Left forelimb (tissue), 1 donor: ENCODE measurements around the gene RSBN1L.
A peak's percentile ranks its signal among the peaks of the same experiment; 100 is the strongest.
"Not testable (repeated sequence)": the region's sequence is repeated elsewhere in the genome, so short reads cannot be mapped to it uniquely, and the experiment has no call there.

Experiments used
- DNase-seq: peaks from one replicate; pipeline ENCODE4 v3.0.0-alpha.2; 2018; ENCODE audit warnings: low spot score

The RSBN1L gene

DNA sequence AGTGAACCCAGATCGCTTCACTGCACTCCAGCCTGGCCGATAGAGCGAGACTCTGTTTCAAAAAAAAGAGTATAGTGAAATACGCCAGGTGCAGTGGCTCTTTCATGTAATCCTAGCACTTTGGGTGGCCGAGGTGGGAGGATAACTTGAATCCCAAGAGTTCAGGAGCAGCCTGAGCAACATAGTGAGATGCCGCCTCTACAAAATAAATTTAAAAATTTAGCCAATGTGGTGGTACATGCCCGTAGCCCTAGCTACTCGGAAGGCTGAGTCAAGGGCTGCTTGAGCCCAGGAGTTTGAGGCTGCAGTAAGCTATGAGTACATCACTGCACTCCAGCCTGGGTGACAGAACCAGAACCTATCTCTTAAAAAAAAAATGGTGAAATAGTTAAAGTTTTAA, 74.1 kb downstream of the RSBN1L start:
- no peak for DNase-seq

- no peak for DNase-seq
Measured at GRCh38 chr7:77771901-77772300, 75.6 kb downstream of the RSBN1L start.

DNA sequence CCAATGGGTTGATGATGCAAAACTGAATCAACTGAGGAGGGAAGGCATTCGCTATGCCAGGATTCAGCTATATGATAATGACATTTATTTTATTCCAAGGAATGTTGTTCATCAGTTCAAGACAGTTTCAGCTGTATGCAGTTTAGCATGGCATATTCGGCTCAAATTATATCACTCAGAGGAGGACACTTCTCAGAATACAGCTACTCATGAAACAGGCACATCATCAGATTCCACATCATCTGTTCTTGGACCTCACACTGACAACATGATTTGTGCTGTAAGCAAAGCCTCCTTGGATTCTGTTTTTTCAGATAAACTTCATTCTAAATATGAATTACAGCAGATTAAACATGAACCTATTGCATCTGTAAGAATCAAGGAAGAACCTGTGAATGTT, 82.3 kb downstream of the RSBN1L start:
- DNase-seq, result no peak

DNA sequence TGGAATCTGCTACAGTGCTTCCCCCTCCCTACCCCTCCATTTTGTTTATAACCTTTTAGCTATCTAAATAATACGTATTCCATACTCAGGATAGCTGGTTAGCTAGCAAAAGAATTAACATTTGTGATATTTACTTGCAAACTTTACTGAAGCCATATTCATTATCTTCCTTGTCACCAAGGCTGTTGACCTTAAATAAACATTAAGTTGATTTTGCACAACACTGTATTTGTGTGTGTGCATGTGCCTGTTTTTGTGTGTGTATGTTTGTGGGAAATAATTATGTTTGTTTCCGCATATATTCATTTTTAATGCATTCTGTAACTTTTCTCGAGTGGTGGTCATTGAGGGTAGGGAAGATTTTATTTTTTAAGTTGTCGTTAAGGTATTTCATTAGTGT, 86.1 kb downstream of the RSBN1L start:
- DNase-seq, result no peak

GRCh38 chr7:77783111-77783510, 86.9 kb downstream of the RSBN1L start:
- DNase-seq, result no peak

DNA sequence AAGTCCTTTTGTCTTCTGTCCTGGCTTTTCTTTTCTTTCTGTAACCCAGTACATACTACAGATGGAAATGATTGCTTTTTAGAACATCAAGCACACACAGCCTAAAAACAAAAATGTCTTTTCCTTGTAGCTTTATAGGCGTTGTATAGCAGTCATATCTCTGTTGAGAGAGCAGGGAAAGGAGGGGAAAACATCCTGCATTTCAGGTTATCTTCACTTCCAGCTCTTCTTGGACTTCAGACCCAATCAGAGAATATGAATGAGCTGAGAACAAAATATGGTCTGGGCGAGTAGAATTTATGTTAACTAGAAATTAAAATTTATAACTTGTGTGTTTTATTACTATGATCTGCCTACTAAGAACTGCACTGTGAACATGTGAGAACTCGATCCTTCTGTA, 87.3 kb downstream of the RSBN1L start:
- no peak for DNase-seq

DNA sequence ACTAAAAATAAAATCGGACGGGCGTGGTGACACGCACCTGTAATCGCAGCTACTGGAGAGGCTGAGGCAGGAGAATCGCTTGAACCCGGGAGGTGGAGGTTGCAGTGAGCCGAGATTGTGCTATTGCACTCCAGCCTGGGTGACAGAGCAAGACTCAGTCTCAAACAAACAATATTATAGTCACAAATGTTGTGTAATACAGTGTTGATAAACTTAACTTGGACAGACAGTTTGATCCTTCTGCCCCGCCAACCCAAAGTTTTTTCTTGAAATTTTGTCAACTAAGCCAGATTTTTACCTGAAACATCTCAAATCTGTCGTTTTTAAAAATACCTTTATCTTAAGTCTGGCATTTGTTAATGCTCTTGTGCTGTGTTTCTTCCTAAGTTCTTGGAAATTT, 88.2 kb downstream of the RSBN1L start:
- DNase-seq, result not testable (repeated sequence)

GRCh38 chr7:77786018-77786417, 89.8 kb downstream of the RSBN1L start:
- DNase-seq, result no peak

- DNase-seq, result no peak
Measured at GRCh38 chr7:77786741-77787140, 90.5 kb downstream of the RSBN1L start.

- DNase-seq, result no peak
Measured at GRCh38 chr7:77788327-77788902, 92.2 kb downstream of the RSBN1L start.

DNA sequence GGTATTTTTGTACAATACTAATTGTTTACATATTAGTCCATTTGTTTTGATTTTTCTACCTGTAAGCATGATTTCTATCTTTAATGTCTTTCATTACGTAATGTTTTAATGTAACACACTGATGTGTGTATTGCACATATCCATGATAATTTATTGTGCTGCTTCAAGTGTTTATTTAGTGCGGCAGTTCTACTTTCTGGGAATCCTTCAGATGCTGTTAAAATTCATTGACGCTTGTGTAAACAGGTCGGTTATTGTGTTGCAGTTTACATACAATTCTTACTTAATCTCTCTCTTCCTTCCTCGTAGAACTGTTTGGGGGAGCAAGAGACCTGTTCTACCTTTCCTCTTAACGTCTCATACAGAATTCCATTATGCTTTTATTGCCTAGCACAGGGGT, 95.1 kb downstream of the RSBN1L start:
- no peak for DNase-seq

DNA sequence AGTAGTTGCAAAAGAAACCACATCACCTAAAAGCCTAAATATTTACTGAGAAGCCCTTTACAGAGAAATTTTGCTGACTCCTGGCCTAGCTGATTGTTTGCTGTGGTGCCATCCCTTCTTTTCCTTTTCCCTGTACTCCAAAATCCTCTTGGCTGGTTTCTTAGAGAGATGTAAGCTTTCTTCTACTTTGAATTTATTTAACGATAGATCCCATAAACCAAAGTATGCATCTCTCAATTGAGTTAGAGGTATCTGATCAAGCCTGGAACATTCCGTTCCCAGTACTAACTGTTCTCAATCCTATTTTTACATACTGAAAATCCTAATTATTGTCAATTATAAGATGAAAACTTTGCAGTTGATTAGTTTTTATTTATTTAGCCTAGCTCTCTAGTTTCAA, 95.7 kb downstream of the RSBN1L start:
- no peak for DNase-seq

GRCh38 chr7:77794000-77794399, 97.7 kb downstream of the RSBN1L start:
- DNase-seq, result no peak

DNA sequence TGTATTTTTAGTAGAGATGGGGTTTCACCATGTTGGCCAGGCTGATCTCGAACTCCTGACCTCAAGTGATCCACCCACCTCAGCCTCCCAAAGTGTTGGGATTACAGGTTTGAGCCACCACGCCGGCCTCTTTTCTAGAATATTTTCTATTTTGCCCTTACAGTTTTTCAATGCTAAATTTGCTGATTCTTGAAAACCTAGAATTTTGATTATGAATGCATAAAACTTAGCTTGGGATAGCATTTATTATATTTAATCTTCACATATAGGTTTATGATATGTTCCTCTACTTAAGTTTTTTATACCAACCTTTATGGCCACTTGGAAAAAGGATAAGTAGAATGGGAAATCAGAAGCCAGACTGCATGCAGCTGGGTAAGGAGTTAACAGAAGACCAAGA, 99.8 kb downstream of the RSBN1L start:
- no peak for DNase-seq

- no peak for DNase-seq
Measured at GRCh38 chr7:77796960-77797359, 100.7 kb downstream of the RSBN1L start.

- DNase-seq, result no peak
Measured at GRCh38 chr7:77797734-77798393, 101.6 kb downstream of the RSBN1L start.

DNA sequence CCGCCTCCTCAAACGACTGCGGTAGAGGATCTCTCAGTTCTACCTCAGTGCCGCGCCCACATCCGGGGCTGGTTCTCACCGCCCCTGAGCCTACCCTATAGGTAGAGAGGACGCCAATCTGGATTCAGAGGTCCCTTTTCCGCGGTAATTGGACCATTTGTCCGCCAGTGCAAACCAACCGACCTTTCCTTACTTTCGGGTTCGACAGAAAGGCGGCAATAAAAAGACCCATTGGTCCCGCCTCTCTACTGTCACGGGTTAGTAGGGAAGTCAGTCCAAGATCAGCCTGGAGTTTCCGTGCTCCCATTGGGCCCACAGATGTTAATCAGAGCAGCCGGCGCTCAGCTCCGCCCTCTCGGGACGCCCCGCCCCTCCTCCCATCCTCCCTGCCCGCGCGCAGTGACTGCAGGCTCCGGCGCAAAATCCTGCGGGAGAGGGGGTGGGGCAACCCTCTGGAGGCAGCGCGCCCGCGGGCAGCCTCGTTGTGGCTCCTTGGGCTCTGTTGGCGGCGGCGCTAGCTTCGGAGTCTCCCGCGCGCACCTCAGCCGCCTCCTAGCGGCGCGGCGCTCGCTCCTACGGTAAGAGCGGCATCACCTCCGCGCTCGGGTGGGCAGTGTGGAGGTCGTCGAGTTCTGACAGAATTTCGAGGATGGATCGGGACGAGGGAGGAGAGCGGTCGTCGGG, 102.3 kb downstream of the RSBN1L start, which contains the start of the genes PHTF2 and TMEM60:
TSS of gene PHTF2 (plus strand) at position 380 of the 684 bp plus-strand sequence.
TSS of gene TMEM60 (minus strand) at position 41 of the 684 bp plus-strand sequence. CDS start 4,061 bp downstream, outside the sequence.
- DNase-seq, result peak; percentile 98

GRCh38 chr7:77799078-77799964, 103.1 kb downstream of the RSBN1L start:
- peak; percentile 79 for DNase-seq

DNA sequence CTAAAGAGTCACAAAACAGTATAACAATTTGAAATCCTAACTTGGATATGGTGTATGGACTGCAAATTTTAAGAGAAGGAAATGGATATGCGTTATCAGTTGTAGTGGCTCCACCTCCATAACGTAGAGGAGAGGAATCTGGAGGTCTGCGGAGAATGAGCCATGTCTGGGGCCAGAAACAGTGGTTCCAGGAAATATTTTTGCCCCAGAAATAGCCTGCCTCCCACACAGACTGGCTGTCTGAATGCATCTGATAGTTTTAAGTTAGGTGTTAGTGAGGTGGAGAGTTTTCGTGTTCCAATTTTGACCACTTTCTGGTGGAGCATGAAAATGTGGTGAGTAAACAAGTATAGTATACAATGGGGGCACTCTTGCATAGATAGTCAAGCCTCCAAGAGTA, 103.9 kb downstream of the RSBN1L start:
- no peak for DNase-seq

- no peak for DNase-seq
Measured at GRCh38 chr7:77800730-77801129, 104.5 kb downstream of the RSBN1L start.

DNA sequence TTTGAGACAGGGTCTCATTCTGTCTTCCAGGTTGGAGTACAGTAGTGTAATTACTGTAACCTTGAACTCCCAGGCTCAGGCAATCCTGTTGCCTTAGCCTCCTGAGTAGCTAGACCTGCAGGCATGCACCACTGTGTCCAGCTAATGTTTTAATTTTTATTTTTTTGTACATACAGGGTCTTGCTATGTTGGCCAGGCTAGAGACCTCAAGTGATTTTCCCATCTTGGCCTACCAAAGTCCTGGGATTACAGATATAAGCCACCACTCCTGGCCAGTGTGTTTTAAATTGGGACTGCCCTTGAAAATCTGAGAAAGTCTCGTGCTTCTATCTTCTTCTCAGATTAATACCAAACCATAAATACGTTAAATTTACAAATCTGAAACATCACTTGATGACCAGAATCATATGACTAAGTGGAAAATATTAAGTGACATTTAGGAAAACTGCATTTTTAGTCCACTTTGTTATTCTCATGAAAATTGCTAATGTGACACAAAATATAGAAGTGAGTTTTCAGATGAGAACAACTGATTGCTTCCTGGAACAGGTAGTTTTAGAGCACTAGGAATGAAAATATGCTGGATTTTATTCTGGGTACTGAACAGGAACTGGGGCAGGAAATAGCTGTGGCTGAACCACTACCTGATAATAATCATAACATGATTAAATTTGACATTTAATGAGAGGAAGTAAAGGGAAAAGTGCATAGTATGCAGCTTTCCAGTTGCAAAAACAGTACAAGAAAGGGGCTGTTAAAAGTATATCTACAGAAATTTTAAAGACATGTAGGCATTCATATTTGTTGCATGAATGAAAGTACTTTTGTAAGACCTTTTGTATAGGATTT, 106.5 kb downstream of the RSBN1L start:
- no peak for DNase-seq
